Measurements from ENCODE around the gene PARD3B.

DNA sequence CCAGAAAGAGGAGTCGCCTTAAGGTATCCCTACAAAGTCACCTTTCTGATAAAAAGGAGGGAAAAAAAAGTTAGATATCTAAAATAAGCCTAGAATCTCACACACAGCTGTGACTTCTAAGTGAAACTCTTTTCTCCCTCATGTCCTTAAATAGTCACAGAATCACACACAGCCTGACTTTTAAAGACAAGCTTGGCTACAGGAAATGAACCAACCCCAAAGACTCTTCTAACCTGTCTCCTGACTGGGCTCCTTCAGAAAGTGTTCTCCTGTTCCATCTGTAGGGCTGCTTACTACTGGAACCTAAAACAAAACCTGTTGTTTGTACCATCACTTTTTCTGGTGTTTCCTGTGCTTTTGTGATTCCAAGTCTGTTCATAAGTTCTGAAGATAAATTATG is 1074.3 kb downstream of the PARD3B start:
- TF ChIP-seq CTCF (IDR thresholded peaks at IDR 0.05) (no peak), POLR2A (IDR thresholded peaks at IDR 0.05) (no peak)
